NCI-H1694 treated with DMSO at 0.1 percent for 48 hours (cell line): ENCODE measurements around the gene NRM.
"Not testable (repeated sequence)": the region's sequence is repeated elsewhere in the genome, so short reads cannot be mapped to it uniquely, and the experiment has no call there.

Experiments
- DNase-seq: peaks from one replicate; lab custom pipeline; 2025; lab: John Stamatoyannopoulos, UW

Gene NRM

DNA sequence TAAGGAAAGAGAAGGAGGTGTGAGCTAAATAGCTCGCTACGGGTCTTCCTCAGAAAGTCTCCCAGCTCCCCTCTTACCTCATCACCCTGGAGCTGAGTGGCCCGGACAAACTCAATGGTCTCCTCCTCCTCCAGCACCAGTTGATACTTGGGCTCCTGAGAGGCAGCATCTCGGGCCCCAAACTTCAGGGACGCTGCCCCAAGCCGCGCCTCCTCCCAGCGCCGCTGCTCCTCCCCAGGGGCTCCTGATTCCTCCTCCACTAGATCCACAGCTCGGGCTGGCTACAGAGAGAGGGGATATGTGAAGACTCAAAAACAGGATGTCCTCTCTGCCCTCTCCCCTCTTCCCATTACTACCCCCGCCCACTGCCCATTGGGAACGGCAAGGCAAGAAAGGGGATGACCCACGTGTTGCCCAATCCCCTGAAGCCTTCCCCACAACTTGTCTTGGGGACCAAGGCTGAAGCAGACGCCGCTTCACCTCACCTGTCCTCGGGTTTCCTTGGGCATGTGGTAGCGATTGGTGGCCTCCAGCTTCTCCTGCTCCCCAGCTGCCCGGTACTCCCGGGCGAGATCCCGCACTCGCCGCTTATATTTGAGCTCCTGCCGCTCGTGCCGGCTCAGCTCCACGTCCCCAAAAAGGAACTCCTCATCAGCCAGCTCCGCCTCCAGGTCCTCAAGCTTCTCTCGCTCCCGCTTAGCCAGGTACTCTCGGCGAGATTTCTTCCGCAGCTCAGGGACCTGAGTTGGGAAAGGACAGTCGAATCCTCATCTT, 25.6 kb downstream of the NRM start:
- no peak for DNase-seq

- DNase-seq: not testable (repeated sequence)
These were observed 32.9 kb downstream of the NRM start for GRCh38 chr6:30657922-30658321.

GRCh38 chr6:30657454-30657853, 33.3 kb downstream of the NRM start:
- DNase-seq: no peak

DNA sequence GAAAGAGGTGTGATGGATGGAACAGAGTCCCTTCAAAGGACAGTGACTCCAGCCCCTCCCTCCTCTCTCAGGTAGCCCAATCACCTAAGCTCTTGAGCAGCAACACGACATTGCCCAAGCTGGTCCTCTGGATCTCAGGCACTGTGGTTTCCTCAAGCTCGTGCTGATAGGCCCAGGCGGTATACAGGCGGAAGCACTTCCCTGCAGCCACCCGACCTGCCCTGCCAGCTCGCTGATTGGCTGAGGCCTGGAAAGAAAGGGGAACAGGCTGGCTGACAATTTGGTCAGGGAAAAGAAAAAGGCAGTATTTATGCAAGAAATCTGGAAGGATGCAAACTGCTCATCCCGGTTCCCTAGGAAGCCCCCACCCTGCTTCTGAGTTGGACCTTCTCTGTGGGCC, 34.3 kb downstream of the NRM start:
- DNase-seq: no peak

DNA sequence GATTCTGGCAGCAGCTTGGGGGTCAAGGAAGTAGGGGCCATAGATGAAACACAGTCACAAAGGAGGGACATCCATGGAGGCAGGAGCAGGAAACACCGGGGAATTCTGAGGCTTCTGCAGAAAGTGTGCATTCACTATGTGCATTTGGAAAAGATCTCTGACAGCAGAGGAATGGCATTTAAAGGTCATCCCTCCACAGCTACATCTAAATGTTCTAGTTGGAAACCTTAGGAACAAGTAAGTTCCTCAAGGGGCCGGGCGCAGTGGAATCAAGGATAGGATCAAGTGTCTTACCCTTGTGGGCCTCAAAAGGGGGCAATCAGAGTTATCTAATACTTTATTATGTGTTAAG, 35.1 kb downstream of the NRM start:
- no peak for DNase-seq

DNA sequence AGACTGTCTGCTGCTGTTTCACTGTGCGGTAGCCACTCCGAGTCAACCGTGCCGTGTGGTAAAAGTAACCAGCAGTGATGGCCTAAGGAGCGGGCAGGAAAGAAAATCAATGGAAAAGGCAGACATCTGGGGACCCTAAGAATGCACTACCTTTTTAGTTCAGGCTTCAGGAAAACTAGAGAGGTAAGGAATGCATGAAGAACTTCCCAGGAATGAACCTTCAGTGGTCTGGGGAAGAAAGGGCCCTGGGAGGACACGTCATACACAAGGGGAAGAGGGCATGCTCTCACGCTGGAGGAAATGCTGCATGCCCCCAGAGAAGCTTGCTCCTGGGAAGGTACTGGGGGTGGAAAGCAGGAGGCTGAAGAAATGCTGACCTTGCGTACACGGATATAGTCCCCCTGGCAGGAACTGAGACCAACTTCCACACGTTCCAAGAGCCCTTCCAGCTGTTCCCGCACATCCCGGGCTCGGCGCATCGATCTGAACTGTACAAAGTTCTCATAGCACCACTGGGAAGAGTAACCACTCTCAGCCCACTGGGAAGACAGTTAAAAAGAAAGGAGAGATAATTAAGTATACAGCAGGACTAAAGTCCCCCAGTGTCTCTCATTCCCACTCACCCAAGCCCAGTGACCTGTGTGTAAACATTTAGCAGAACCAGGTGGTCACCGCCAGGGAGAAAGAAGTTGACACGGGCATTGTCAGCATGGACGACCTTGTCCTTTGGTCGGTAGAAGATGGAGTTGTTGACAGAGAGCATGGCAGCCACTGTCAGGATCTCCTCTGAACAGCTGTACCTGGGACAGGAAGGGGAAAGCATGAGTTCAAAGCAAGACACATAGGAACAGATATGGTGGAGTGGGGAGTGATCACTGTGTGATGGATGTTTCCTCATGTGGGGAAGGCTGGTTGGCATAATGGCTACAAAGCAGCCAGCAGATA, 35.7 kb downstream of the NRM start:
- DNase-seq: no peak

DNA sequence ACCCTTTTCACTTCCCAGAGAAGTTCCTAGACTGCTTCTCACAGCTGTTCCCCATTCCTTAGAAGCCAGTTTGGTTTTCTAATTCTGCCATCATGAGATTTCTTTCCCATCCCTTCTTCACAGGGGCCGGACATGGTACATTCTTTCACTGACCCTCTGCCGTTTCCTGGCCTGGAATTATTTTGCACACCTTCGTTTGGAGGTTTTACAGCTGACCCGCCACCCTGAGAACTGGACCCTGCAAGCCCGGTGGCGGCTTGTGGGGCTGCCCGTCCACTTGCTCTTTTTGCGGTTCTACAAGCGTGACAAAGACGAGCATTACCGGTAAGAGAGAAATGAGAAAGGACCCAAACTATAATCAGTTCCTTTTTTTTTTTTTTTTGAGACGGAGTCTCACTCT, 39.6 kb downstream of the NRM start:
- no peak for DNase-seq

DNA sequence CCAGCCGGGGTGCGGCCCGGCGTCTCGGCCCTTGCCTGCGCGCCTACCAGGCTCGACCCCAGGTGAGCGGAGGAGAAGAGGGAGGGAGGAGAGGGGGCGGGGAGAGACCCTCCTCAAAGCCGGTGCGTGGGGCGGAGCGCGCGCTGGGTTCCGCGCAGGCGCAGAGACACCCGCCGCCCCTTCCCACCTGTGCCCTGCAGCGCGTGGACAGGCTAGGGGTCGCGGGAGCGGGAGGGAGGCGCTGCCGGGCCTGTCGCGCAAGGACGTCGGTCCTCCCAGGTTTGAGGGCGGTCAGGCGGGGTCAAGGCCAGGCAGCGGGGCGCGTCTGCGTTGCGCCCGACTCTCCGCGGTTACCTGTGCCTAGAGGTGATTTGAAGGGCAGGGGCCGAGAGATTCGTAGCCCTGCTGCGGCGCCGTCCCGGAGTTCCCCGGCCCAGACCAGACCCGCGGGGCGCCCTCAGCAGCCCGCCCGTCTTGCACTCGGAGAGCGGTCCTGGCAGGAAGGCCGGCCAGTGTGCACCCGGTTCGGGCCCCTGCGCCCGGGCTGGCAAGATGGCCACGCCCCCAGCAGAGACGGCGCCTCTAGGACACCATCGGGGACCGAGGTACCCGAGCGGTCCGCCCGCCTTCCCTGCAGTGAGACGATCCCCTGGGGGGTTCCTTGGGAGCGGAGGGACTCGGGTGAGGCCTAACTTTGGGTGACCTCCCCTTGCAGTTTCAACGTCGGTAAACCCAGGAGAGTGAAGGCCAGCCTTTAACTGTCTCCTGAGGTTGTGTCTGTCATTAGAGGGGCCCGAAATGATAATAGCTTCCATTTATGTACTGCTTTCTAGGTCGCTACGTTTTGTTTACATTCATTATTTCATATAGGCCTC, 43.3 kb downstream of the NRM start:
- peak; percentile 66 for DNase-seq

DNA sequence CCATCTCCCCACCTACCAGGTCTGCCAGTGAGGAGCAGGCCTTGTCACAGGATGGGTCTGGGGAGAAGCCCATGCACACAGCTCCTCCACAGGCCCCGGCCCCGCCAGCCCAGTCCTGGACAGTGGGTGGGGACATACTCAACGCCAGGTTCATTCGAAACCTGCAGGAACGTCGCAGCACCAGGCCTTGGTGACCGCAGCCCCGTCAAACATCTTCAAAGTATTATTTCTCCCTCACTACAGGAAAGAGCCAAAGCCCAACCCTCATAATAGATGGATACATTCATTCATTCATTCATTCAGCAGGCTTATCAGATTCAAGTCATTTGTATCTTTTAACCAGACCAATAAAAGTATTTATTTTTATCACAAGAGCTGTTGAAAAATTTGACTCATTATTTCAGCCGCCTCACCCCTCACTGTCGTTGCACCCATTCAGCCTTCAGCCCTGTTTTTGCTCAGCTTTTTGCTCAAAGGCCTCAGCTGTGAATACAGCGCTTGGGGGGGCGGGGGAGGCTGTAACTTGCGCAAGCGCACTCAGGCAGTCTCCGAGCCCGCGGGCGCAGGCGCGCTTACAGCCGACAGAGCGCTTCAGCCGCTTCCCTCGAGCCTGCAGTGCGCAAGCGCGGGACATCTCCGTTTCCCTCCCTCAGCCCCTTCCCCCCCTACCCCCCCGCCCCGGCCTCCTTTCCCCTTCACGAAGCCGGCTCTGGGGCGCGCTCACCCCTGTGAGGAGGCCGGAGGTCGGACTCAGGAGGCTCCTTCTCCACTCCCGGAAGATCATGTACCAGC, 44.1 kb downstream of the NRM start, which contains the start of gene C6orf136:
Gene C6orf136 (plus strand): TSS at position 684 of the 792 bp plus-strand sequence. CDS start 99 bp downstream, at position 783.
- peak; percentile 66 for DNase-seq

- DNase-seq: no peak
These were observed 44.8 kb downstream of the NRM start for GRCh38 chr6:30645989-30646388.

GRCh38 chr6:30644769-30645168, 46.0 kb downstream of the NRM start:
- no peak for DNase-seq

DNA sequence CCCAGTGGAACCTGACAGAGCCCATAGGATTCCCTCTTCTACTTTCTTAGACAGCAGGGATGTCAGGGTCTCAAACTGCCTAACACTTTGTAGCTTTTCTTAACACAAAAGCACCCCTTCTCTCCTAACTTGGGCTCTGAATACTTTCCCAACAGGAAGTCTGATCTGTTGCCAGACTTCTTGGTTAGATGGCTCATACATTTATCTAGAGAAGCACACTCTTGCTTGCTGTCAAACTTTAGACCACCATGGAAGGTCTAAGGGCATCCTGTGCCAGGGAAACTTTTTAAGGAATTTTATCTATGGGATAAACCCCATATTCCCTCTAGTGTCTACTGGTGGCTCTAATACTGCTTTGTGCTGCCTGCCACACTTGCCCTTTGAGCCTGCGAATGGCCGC, 47.1 kb downstream of the NRM start:
- no peak for DNase-seq

- DNase-seq: no peak
These were observed 49.7 kb downstream of the NRM start for GRCh38 chr6:30641048-30641447.

GRCh38 chr6:30640481-30640880, 50.3 kb downstream of the NRM start:
- DNase-seq: no peak
